ENCODE measurements around the gene STN1.

The STN1 gene

GRCh38 chr10:103835096-103836050, 82.6 kb downstream of the STN1 start:
- TF ChIP-seq CTCF (IDR thresholded peaks at IDR 0.05; ENCODE audit: extremely low read depth, missing control alignments) = no peak
- no peak for DNase-seq (ENCODE audit: low spot score)

- no peak for TF ChIP-seq CTCF (IDR thresholded peaks at IDR 0.05; ENCODE audit: extremely low read depth, missing control alignments)
- no peak for DNase-seq (ENCODE audit: low spot score)
Observed at GRCh38 chr10:103834436-103835095, 83.4 kb downstream of the STN1 start.

GRCh38 chr10:103833731-103834365, 84.1 kb downstream of the STN1 start:
- TF ChIP-seq CTCF (IDR thresholded peaks at IDR 0.05; ENCODE audit: extremely low read depth, missing control alignments) = no peak
- no peak for DNase-seq (ENCODE audit: low spot score)

GRCh38 chr10:103832806-103833205, 85.2 kb downstream of the STN1 start:
- no peak for DNase-seq (ENCODE audit: low spot score)
- no peak for TF ChIP-seq CTCF (IDR thresholded peaks at IDR 0.05; ENCODE audit: extremely low read depth, missing control alignments)
